GM21367 (cell line): ENCODE results near the gene HMGN2.

Experiments
- ATAC-seq: cut with Tn5 transposase; IDR thresholded peaks from one replicate; pipeline ENCODE4 v1.9.1; 2021; ENCODE audit not compliant: unreplicated experiment

HMGN2 gene

GRCh38 chr1:26472320-26472900 is at the start of gene HMGN2:
TSS of gene HMGN2 (plus strand) at chr1:26472440. CDS start at chr1:26472613, 173 bp downstream.
- ATAC-seq = peak; percentile 38

- no peak for ATAC-seq
Observed at GRCh38 chr1:26429721-26430120, 42.5 kb upstream of the HMGN2 start.

DNA sequence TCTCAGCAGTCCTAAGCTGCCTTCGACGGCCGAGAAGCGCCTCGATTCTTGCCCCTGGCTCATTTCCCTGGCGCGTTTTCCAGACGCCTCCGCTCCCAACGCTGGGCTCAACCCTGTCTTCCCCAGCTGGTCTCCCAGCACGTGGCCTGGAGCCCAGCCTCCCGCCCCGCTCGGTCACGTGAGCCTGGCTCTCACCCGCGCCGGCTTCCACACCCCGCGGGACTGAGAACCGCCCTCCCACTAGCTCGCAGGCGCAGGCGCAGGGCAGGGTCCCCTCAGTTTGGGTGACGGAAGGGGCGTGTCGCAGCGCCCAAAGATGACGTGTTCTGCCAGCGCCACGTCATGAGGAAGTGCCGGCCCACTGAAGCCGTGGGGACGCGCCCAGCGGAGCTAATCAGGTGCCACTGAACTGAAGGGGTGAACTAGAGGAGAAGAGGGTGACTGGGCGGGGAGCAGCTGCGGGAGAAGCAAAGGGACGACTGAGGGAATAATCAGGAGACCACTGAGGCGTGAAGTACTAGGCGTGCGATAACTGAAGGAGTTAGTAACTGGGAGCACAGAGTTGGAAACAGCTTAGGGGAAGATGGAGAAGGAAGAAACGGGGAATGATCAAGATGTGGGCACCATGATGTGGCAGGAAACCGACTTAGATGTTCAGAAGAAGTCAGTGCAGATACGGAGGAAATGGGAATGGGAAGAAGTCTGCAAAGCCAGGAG is 40.1 kb upstream of the HMGN2 start, which contains the start of gene DHDDS:
Gene DHDDS, plus strand, starts transcription at position 343 of the 717 bp plus-strand sequence. CDS start 625 bp downstream, outside the sequence.
- peak; percentile 89 for ATAC-seq

GRCh38 chr1:26432793-26433192 is 39.4 kb upstream of the HMGN2 start:
- no peak for ATAC-seq

DNA sequence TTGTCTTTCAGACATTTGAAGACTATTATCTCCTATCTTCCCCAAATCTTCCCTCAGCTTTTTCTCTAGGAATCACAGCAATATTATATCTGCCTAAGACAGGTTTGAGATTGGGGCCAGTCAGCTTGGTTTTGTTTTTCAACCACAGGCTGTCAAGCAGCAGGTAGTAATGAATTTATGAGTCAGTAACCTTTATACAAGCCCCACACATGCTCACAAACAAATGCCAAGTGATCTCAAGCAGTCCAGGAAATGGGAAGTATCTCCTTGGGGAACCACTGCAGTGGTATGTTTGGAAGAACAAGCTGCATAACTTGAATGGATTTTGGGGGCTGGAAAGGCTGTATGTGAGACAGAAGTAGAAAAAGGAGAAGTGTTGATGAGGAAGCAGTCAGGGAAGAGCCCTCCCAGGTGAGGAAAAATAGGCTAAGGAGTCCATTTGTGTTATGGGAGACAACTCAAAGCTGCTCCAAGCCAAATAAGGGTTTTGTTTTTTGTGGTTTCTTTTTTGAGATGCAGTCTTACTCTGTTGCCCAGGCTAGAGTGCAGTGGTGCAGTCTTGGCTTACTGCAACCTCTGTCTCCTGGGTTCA is 38.0 kb upstream of the HMGN2 start:
- no peak for ATAC-seq

DNA sequence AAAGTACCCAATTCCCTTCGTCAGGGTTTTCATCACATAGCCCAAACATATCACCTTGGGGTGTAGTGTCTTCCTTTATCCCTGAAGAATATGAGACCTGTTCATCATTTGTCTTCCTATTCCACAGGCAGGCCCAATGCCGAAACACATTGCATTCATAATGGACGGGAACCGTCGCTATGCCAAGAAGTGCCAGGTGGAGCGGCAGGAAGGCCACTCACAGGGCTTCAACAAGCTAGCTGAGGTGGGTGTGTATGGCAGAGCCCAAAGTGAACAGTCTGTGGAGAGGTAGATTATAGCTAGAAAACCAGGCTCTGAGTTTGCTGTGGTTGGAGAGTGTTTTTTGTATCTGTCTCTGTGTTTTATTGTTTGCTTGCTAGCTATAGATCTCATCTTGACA is 34.2 kb upstream of the HMGN2 start:
- no peak for ATAC-seq

GRCh38 chr1:26440259-26440658 is 32.0 kb upstream of the HMGN2 start:
- no peak for ATAC-seq

GRCh38 chr1:26449868-26450267 is 22.4 kb upstream of the HMGN2 start:
- no peak for ATAC-seq

DNA sequence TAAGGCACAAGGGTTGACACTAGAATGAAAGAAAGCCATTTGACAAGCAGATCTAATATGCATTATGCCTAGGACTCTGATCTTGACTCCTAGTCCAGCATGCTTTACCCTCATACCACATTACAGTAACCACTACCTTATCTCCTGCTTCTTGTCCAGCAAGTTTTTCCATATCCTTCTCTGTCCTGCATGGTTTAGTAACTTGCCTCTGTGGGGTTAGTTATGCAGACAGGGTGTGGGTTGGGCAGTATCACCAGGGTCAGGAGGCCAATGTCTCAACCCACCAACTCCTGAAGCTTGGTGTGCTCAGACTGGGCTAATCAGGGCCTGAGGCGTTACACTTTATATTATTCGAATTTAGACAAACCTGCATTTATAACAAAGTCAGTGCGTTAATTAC is 21.3 kb upstream of the HMGN2 start:
- ATAC-seq = no peak

- no peak for ATAC-seq
Observed at GRCh38 chr1:26452459-26453183, 19.6 kb upstream of the HMGN2 start.

DNA sequence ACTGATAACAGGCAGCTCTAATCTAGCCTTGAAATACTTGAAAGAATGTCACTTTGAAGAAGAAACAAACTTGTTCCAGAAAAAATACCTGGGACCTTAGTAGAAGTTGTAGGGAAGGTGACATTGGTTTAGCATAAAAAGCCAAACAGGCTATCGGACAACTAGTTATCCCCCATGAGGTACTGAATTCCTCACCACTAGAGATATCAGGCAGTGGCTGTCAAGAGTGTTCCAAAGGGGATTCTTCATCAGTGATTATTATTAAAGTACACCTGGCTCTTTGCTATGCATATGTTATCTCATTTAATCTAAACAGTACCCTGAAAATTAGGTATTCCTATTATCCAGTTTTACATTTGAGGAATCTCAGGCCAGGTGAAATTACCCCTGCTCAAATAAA is 13.1 kb upstream of the HMGN2 start:
- no peak for ATAC-seq

DNA sequence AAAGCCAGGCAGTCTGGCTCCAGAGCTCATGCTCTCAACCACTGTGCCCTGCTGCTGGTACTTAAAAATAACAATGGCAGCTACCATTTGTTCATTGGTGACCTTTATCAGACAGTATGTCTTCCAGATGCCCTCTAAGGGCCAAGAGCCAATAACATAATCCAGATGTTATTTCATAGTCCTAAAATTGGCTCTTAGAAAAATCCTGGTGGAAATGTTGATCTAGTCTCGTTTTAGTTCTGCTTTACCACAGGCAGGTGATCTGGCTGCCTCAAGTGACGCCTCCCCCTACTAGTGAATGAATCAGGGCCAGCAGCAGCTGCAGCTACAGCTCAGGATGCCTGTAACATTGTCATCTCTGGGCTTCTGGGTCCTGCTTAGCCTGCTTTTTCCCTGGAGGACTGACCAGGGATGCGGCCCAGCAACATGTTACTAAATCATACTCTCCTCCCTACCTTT is 12.6 kb upstream of the HMGN2 start:
- no peak for ATAC-seq

- ATAC-seq = no peak
Observed at GRCh38 chr1:26468911-26469310, 3.3 kb upstream of the HMGN2 start.

DNA sequence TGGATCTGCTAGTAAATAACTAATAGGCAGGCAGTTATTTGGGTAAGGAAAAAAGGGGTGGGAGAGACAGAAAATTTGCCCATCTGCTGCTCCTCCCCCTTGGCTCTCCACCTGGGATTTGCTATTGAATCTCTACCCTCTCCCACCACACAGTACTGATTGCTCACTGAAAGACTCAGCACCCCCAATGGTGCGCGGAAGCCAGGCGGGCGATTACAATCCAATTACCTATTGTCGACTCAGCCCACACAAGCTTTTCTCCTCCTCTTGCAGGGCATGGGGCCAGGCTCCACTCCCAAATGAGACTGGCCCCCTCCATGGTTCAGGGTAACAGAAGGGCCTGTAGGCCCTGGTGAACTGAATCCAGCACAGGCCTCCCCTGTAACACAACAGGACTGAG is 2.7 kb upstream of the HMGN2 start:
- no peak for ATAC-seq

DNA sequence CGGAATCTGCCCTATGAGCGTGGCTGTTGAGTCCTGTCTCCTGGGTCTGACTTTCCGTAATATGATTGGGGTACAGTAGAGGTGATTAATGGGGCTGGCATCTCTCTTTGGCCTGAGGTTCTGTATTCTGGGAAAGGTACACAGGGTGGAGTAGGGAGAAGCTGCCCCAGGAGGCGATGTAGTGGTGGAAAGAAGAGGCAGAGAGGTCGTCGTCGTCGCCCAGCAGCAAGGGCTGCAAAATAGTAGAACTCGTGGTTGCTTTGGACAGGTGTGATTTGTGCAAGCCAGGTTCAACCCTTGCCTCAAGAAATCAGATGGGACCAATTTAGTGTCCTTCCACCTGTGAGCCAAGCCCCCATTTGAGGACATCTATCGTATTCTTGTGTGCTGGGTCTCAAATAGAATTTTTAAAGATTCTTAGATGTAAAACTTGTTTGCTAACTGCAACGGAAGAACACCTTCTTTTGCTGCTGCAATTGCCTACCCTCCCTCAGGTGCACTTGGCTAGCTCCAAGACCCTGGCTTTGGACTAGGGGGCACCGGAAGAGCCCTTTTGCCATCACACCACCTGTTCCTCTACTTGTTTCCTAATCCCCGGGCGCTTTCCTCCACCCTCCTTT is 1.3 kb upstream of the HMGN2 start:
- ATAC-seq = no peak

- ATAC-seq = peak; percentile 6
Observed at GRCh38 chr1:26471498-26472319, 531 bp upstream of the HMGN2 start.

DNA sequence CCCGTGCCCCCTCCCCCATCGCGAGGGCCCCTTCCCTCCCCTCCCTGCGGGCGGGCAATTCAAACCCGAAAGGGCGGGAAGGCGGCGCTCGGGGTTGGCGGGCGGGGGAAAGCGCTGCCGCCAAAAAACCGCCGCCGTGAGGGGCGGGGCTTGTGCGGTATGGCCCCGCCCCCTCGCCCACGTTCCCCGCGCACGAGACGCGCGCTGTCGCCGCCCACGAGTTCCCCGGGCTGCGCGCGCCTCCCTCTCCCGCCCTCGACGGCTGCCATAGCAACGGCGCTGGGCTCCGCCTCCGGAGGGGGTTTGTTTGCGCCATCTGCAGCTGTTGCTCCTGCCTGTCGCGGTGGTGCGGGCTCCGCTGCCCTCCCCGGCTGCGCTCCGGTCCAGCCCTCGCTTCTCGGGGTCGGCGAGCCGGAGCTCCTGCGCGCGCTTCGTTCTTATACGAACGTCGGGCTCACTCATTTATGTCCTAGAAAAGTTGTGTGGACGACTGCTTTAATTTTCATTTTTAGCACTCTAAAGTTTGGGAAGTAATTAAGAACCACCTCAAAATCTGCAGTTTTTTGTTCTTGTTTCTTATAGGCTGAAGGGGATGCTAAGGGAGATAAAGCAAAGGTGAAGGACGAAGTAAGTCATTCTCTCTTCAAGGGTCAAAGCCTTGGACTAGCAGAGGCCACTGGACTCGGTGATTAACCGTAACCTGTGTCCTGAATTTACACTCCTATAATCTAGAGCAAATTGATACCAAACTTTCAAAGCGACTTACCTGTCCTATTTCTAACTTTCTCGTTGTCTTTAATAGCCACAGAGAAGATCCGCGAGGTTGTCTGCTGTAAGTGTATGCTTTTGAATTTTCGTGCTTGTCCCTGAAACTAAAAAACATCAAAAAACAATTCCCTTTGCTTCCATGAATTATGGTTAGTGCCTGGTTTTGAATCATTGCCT is 933 bp downstream of the HMGN2 start:
- ATAC-seq = peak; percentile 66

GRCh38 chr1:26474818-26475217 is 2.6 kb downstream of the HMGN2 start:
- no peak for ATAC-seq

GRCh38 chr1:26475989-26476388 is 3.7 kb downstream of the HMGN2 start:
- no peak for ATAC-seq
